K562 (cell line): ENCODE results near the gene JRKL. TPM values are rescaled to one million over a fixed set of nuclear protein-coding genes. Genes with fewer than 3 reads are reported as not detected.

ENCODE experiments used
- CBFA2T3 ChIP-seq: fragments of 450-650 bp; IDR thresholded peaks from 2 replicates; pipeline ENCODE4 v1.6.1; 2017
- MGA ChIP-seq: fragments of 450-650 bp; IDR thresholded peaks from 2 replicates; pipeline ENCODE4 v1.6.1; 2016; ENCODE audit warnings: mild to moderate bottlenecking, moderate library complexity
- RBM39 ChIP-seq: fragments of 200-400 bp; formaldehyde crosslinking; optimal IDR thresholded peaks from 2 replicates; pipeline ENCODE3; 2018; ENCODE audit warnings: low read depth, low read length
- SRF ChIP-seq, 2 experiments: fragments of 250-450, 450-650 bp in 1 of 2; sonication (Bioruptor Pico) in 1 of 2; sonication (generic) in 1 of 2; formaldehyde crosslinking; IDR thresholded peaks; 2 replicates each; pipeline versions ENCODE4 v1.5.0 to v1.5.1; 2020 to 2022; ENCODE audit warnings: mild to moderate bottlenecking in 1 of 2, missing genetic modification reagents in 1 of 2
- ZBTB1 ChIP-seq: sonication (generic); formaldehyde crosslinking; IDR thresholded peaks from 2 replicates; pipeline ENCODE4 v1.8.1; 2023; ENCODE audit warnings: missing genetic modification reagents, low read depth, mild to moderate bottlenecking, borderline replicate concordance
- ZNF518B ChIP-seq: fragments of 250-450 bp; sonication (Bioruptor Pico); IDR thresholded peaks from 2 replicates; pipeline ENCODE4 v1.5.0; 2021; ENCODE audit warnings: mild to moderate bottlenecking, moderate library complexity
- polyA plus RNA-seq, 8 experiments: library from polyadenylated mRNA; depleted of rRNA in 4 of 8; stranded (reverse) in 5 of 8; unstranded in 3 of 8; fragments of >200 nt; fragmentation: Nextera tagmentation in 2 of 8; fragmentation: Illumina TruSeq in 1 of 8; extraction: Ambion mirVana in 2 of 8; extraction: Trizol in 1 of 8; gene quantifications; 2 replicates each; pipeline versions ENCODE4 v1.2.1 to v1.2.3, GENCODE V29; 2011 to 2014; ENCODE audit warnings: inconsistent platforms in 1 of 8, missing spikeins in 1 of 8
- total RNA-seq, 7 experiments: library from RNA; depleted of rRNA in 6 of 7; stranded (reverse); fragments of >200 nt in 6 of 7; fragmentation: Illumina TruSeq in 2 of 7; extraction: Trizol in 2 of 7; gene quantifications; 2 replicates each; pipeline versions ENCODE4 v1.2.1 to v1.2.3, GENCODE V29; 2011 to 2021; ENCODE audit warnings: low replicate concordance in 1 of 7
- TF ChIP-seq, protein P1 (sequence below): sonication (generic); formaldehyde crosslinking; IDR thresholded peaks from 2 replicates; pipeline ENCODE4 v1.8.1; 2022; ENCODE audit warnings: missing genetic modification reagents
- TF ChIP-seq, protein P2 (sequence below), 2 experiments: fragments of 200-800 bp in 1 of 2; sonication (Bioruptor generic) in 1 of 2; sonication (generic) in 1 of 2; formaldehyde crosslinking in 1 of 2; IDR thresholded peaks in 1 of 2; conservative IDR thresholded peaks in 1 of 2; 2 replicates each; pipeline versions ENCODE4 v1.5.0 to v1.6.1; 2016 to 2020; ENCODE audit warnings: missing compliant biosample characterization in 1 of 2, missing genetic modification characterization in 1 of 2, missing genetic modification reagents in 1 of 2

The JRKL gene
- total and polyA plus RNA-seq, 9 of the 15 experiments (the other 6 are each of a cell fraction or from before 2014, with no cell fraction given) = 4.5 to 14.8 (median 8.5) TPM

GRCh38 chr11:96365493-96365892 is 24.3 kb upstream of the JRKL start (continued):
- TF ChIP-seq ZNF518B (CRISPR knock-in tag) (no peak), CBFA2T3 (no peak), ZBTB1 (CRISPR knock-in tag) (no peak), SRF (CRISPR knock-in tag; IDR thresholded peaks at IDR 0.05) (no peak), RBM39 (no peak), MGA (no peak)
- TF ChIP-seq, protein P1, sequence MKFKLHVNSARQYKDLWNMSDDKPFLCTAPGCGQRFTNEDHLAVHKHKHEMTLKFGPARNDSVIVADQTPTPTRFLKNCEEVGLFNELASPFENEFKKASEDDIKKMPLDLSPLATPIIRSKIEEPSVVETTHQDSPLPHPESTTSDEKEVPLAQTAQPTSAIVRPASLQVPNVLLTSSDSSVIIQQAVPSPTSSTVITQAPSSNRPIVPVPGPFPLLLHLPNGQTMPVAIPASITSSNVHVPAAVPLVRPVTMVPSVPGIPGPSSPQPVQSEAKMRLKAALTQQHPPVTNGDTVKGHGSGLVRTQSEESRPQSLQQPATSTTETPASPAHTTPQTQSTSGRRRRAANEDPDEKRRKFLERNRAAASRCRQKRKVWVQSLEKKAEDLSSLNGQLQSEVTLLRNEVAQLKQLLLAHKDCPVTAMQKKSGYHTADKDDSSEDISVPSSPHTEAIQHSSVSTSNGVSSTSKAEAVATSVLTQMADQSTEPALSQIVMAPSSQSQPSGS = no peak
- TF ChIP-seq, protein P2, sequence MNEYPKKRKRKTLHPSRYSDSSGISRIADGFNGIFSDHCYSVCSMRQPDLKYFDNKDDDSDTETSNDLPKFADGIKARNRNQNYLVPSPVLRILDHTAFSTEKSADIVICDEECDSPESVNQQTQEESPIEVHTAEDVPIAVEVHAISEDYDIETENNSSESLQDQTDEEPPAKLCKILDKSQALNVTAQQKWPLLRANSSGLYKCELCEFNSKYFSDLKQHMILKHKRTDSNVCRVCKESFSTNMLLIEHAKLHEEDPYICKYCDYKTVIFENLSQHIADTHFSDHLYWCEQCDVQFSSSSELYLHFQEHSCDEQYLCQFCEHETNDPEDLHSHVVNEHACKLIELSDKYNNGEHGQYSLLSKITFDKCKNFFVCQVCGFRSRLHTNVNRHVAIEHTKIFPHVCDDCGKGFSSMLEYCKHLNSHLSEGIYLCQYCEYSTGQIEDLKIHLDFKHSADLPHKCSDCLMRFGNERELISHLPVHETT (CRISPR knock-in tag; conservative IDR thresholded peaks at IDR 0.05 in 1 of 2, IDR thresholded peaks at IDR 0.05 in 1 of 2) = no peak
